Activated T-cell treated with anti-CD3 and anti-CD28 coated beads for 24 hours (primary cell): ENCODE results near the gene ACR.

Experiments
- DNase-seq: peaks from one replicate; pipeline ENCODE4 v3.0.0-alpha.2; 2020; ENCODE audit warnings: low read depth

The ACR gene

GRCh38 chr22:50737728-50738648, at the start of gene ACR:
Gene ACR (plus strand): TSS chr22:50738204. CDS start chr22:50738236, 32 bp downstream.
- no peak for DNase-seq

GRCh38 chr22:50688448-50688847, 49.6 kb upstream of the ACR start:
- DNase-seq = no peak

DNA sequence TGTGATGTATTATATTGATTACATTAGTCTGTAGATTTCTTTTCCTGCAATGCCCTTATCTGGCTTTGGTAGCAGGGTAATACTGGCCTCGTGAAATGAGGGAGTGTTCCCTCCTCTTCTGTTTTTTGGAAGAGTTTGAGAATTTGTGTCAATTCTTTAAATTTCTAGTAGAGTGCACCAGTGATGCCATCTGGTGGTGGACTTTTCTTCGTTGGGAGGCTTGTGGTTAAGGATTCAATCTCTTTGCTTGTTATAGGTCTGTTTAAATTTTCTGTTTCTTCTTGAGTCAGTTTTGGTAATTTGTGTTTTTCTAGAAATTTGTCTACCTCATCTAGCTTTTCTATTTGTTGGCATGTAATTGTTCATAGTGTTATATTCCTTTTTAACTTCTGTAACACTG, 46.5 kb upstream of the ACR start:
- no peak for DNase-seq

DNA sequence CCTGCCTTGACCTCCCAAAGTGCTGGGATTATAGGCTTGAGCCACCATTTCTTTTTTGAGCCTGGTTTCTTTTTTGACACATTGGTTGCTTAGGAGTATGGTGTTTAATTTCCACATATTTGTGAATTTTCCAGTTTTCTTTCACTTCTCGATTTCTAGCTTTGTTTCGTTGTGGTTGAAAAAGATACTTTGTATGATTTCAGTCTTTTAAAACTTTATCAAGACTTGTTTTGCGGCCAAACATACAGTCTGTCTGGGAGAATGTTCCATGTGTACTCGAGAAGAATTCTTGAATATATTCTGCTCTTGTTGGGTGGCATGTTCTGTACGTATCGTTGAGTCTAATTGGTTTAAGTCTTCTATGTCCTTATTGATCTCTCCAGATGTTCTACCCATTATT, 44.5 kb upstream of the ACR start:
- no peak for DNase-seq

DNA sequence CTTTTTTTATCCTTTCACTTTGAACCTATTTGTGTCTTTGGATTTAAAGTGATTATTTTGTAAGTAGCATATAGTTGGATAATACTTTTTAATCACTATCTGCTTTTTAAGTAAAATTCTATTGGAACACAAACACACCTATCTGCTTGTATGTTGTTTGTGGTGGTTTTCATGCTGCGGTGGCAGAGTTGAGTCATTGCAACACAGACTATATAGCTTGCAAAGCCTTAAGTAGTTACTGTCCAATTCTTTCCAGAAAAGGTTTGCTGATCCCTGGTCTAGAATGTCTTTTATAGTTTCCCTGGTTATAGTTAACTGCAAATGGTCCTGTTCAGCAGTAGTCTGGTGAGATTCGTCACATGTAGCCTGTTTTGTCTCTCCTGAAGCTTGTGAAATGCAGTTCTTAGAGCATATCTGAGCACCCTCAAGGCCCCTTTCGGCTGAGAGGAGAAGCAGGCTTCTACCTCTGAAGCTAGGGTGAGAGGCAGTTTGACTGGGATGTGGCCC, 43.9 kb upstream of the ACR start:
- DNase-seq = no peak

- no peak for DNase-seq
Observed at GRCh38 chr22:50694766-50695420, 43.1 kb upstream of the ACR start.

DNA sequence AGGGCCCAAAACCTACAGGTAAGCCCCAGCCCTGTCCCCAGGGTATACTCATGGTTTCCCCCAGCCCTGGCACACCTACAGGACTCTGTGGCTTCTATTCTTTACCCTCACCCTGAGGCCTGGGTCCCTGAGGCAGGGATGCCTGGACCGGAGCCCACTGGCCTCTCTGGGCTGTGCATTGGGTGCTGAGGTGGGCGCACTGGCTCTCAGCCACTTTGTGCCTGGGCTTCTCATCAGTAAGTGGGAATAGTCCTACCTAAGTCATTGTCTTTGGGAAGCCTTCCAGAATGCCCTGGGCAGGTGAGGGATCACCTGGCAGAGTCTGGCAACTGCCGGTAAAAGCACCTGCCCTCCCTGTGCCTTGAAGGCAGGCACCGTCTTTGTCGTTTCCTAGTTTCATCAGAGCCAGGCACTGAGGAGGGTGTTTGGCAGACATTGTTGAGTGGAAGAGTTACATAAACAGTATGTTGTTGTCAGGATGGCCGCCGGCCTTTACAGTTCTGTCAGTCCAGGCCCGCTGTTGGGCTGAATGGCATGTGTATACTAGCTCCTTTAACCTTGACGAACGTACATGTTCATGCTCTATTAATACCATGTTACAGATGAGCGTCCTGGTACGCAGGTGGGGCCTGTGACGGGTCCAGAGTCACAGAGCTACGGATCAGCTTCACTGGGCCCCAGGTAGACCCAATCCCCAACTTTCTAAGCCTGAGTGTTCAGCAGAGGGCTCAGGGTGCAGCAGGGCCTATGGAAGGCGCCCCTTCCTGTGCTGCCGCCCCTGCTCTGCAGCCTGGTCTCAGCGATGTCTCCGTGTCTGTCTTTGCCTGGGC, 42.4 kb upstream of the ACR start:
- DNase-seq = no peak

DNA sequence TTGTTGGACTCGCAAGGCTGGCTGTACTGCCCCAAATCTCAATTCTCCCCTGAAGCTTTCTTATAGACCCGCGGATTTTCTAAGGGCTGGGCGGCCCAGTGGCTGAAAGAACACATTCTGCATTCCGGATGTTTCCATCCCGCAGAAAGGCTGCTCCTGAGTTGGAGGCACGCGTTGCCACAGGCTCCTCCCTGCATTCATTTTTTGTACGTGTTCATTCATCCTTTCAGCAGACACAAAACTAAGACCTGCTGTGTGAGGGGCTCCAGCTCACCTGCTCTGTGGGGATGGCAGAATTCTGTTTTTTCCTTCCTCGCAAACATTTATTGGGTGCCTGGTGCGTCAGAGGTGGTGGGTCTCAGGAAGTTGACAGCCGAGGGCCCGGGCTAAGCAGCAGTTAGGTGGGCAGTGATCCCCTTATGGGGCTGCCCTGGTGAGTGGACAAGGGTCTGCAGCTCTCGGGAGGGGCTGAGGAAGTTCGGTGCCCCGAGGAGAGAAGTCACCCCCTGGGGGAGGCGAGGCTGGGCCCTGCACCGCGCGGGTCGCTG, 41.7 kb upstream of the ACR start:
- DNase-seq = no peak

DNA sequence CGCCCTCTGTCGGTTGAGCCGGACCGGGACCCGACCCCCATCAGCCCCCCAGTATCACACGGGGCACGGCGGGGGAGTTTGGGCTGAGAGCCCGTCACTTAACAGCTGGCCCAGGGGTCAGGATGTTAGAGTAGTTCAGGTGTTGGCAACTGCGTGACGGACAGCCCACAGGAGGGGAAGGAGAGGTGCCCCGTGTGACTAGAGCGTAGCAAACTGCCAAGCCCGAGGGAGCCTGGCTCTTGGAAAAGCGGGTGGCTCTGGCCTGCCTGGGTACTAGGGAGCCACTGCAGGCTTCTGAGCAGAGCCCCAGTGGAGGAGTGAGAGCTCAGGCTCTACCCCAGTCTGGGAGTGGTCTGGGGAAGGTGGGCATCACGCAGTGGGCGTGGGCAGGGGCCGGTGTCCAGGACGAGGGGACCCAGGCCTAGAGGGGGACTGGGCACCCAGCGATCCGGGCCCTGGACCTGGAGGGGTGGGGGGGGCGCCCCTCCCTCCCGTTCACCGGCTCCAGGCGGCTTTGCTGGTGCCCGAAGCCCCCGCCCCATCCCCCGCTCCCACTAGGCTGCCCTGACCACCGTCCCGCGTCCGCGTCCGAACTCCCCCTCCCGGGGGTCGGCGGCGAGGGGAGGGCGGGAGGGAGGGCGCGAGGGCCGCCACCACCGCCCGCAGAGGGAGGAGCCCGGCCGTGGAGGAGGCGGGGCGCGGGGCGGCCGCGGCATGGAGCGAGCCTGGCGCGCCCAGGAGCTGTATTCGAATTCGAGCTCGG, 41.0 kb upstream of the ACR start:
- no peak for DNase-seq

- DNase-seq = no peak
Observed at GRCh38 chr22:50697667-50698506, 40.1 kb upstream of the ACR start.

DNA sequence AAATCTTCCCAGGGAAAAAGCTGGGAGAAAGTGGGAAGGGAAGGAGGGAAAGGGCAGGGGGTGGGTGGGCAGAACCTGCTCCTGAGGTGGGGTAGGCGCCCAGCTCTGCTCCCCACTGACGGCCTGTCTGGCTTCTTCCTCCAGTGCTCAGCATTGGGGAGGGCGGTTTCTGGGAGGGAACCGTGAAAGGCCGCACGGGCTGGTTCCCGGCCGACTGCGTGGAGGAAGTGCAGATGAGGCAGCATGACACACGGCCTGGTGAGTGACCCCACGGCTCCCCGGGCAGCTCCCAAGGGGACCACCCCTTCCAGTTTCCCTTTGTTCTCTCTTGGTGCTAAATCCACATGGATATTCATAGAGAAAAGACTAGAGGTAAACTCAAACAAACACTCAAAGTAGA, 39.5 kb upstream of the ACR start:
- DNase-seq = no peak

- no peak for DNase-seq
Observed at GRCh38 chr22:50699001-50699755, 38.8 kb upstream of the ACR start.

DNA sequence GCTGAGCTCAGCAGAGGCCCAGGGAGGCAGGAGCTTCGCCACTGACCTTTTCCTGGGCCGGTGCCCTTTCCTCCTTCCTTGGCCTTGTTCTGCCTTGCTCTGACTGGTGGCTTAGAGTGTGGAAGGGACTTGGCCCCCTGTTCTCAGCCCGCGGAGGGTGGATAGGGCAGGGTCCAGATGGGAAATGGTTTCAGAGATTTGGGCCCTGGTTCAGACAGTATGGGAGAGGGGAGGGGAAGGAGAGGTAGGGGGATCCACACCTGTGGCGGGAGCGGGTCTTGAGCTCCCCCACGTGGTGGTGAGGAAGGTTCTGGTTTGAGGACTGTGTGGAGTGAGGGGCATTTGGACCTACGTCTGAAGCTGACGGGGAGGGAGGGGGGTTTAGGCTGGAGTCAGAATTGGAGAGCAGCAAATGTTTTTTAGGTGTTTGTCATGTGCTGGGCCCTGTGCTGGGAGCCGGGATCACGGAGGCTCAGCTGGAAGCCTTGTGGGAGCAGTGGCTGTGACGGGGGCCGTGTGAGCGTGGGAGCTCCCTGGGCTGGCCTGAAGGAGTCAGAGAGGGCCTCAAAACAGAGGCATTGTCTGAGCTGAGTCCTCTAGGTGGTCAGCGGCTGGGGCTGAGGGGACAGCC, 38.1 kb upstream of the ACR start:
- no peak for DNase-seq

GRCh38 chr22:50700387-50701075, 37.5 kb upstream of the ACR start:
- no peak for DNase-seq

GRCh38 chr22:50701076-50701419, 37.0 kb upstream of the ACR start:
- no peak for DNase-seq

DNA sequence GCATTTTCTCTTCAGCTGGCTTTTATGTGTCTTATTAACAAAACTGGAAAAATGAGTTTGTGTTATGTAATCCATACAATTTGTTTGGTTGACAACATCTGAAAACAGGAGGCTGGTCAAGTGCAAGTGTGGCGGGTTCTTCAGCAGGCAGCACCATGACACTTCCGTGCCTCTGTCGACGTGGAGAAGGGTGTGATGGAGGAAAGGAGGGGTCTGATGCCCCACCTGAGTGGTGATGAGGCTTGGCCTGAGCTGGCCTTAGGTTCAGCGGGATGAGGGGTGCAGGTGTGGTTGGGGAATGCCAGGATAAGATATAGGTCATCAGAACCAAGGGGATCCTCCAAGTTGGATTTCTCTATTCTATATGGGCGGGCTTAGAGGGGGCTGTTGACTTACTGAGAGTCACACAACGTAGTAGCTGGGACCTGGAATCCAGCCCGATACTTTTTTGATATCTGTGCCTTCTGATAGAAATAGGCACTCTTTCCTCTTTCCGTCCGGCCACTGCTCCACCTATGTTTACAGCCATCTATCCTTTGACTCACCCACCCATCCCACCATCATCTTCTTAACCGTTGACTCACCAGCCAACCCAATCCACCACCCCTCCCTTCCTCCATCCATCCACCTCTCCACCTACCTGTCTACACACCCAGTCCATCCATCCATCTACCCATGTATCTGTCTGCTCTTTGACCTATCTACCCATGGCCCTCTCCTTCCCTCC, 36.4 kb upstream of the ACR start:
- DNase-seq = no peak

GRCh38 chr22:50702261-50702671, 35.7 kb upstream of the ACR start:
- DNase-seq = no peak
